NCI-H524 (cell line): ENCODE data around the gene CD276.

ENCODE experiments used
- DNase-seq, 2 experiments: peaks; one replicate each; lab custom pipeline; 2025; lab: John Stamatoyannopoulos, UW

Gene CD276

DNA sequence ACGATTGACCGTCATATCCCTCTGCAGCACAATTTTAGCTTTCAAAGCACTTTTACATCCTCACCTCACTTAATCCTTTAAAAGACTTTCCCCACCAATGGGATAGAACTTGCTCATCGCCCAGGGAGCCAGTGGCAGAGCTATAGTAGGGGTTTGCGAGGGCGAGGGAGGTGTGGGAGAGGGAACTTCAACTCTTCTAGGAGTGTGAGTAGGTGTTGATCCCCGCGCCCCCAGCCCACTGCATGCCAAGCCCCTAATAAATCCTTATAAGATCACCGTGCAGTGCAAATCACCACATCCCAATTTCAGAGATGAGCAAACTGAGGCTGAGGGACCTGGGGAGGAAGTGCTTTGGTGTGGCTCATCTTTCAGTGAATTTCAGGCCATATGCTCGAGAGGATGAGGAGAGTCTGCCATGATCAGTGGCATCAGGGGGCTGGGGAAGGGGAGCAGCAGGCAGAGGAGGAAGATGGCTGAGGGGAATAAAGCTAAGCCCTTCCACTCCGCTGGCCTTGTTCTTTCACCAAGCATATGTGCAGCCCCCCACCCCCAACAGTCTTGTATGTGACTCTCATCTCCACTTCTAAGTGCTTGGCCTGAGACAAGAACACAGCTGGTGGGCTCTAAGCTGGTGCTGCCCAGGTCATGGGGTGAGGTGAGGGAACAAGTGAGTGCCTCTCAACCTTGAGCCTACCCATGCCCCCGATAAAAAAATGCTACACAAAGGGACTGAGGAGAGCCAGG, 63.8 kb downstream of the CD276 start:
- peak; percentile 74 to 83 for DNase-seq

DNA sequence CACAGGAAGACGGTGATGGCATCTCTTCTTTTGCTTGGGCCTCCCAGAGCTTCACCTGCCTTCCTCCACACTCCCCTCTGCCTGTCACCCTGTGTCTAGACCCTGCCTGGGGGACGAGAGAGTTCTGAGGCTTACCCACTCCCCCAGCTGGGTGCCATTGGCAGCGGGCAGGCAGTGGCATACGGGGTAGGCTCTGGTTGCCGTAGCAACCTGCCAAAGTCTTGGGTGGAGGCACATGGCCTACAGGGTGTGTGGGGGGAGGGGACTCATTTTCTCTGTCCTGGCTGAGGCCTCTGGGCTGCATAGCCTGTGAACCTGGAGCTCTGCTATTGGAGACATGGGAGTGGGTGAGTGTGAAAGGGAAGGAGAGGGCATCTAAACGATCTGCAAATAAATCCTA, 64.5 kb downstream of the CD276 start:
- peak; percentile 85 to 89 for DNase-seq

DNA sequence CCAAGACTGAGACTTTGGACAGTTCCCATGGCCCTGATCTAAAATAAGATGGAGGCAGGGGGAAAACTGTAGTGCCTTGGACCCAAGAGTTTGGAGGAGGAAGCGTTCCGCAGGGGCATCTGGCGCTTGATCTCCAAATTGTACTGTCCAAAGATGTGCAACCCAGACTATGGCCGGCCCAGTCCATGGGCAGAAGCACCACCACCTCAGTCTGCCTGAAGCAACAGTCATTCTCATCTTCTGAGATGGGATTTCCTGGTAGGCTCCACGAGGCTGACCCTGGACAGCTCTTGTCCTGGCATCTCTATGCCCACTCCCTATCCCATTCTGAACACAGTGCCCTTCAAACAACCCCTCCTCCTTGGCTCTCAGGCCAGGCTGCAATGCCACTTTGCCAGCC, 65.3 kb downstream of the CD276 start:
- no peak for DNase-seq

DNA sequence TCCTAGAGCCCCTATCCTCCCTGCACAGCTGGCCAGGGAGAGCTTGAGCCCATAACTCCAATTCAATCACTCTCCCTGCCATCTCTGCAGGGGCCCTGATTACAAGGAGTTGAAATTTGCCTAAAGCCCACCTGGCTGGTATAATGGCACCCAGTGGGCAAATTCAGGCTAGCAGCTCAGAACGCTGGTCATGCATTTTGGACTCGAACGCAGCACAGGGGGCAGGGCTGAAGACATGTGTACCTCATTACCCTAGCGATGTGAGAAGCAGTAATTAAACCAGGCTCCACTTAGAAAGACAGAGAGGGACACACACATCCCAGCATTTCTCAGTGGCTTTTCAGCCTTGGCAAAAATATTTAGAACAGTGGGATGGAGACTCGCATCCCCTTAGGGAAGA, 65.8 kb downstream of the CD276 start:
- DNase-seq, result no peak

GRCh38 chr15:73750438-73750837, 66.3 kb downstream of the CD276 start:
- DNase-seq, result peak; percentile 49 to 59

GRCh38 chr15:73750951-73751350, 66.8 kb downstream of the CD276 start:
- no peak for DNase-seq

DNA sequence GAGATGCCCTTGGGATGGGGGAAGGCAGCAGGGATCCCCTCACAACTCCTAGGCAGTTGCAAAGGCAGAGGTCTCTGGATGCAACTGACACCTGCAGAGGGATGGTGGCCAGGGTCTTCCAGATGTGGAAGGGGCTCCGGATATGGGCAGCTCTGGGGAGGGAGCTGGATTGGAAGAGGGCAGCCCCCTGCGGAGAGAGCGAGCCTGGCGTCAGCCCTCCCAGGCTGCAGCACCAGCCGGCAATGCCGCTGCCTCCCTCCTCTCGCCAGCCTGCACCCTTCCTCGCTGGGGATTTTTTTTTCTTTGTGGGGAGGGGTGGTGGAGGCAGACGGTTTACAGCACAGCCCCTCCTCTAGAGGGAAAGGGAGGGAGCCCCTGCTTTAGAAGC, 67.3 kb downstream of the CD276 start:
- peak; percentile 42 to 72 for DNase-seq

DNA sequence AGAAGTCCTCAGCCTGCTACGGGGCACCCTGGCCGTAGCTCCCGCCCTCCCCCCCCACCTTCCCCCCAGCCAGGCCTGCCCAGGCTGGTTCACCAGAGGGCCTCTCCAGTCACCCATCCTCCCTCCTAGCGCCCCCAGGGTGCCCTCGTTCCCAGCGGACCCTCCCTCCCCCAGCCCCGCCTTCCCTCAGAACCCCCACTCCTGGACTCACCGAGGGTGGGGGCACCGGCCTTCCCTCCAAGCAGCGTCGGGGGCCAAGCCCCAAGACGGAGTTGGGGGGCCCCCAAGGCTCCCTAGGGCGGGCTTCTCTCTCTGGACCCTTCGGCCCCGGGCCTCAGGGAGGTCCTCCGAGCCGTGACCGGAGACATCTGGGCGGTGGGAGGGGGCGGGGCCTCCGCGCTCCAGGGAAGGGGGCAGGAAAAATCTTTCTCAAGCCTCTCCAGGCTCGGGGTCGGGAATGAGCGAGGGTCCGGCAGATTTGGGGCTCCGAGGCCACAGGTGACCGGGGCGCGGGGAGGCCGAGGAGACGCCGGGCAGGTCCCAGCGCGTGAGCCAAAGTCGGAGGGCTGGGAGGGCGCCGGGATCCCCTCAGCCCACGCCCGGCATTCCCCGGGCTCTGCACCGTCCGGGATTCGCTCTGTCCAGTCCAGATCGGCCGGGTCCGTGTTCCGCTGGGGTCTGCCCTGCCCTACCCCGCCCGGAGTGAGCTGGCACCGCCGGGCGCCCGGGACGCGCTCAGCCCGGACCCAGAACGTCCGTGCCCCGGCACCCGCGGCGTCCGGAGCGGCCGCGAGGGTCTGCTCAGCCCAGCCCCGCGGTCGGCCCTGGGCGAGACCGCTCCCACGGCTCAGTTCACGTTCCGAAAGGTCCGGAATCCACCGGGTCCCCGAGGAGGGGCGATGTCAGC, 68.0 kb downstream of the CD276 start:
- peak in 1 of 2 experiments; percentile 50 for DNase-seq

DNA sequence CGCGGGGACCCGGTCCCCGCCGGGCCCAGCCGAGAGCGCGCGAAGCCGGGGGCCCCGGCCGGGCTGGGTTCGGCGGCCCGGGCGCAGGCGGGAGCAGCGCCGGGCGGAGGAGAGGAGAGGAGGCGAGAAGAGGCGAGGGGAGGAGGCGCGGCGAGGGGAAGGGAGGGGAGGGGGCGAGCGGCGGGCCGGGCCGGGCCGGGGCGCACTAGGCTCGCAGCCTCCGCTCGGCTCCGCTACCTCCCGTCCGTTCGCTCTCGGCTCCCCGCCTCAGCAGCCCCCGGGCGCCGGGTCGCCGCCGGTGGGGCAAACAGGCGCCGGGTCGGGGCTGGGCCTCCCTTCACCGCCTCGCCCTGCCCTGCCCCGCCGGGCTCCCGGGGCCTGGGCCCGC, 68.6 kb downstream of the CD276 start:
- peak in 1 of 2 experiments; percentile 26 for DNase-seq

DNA sequence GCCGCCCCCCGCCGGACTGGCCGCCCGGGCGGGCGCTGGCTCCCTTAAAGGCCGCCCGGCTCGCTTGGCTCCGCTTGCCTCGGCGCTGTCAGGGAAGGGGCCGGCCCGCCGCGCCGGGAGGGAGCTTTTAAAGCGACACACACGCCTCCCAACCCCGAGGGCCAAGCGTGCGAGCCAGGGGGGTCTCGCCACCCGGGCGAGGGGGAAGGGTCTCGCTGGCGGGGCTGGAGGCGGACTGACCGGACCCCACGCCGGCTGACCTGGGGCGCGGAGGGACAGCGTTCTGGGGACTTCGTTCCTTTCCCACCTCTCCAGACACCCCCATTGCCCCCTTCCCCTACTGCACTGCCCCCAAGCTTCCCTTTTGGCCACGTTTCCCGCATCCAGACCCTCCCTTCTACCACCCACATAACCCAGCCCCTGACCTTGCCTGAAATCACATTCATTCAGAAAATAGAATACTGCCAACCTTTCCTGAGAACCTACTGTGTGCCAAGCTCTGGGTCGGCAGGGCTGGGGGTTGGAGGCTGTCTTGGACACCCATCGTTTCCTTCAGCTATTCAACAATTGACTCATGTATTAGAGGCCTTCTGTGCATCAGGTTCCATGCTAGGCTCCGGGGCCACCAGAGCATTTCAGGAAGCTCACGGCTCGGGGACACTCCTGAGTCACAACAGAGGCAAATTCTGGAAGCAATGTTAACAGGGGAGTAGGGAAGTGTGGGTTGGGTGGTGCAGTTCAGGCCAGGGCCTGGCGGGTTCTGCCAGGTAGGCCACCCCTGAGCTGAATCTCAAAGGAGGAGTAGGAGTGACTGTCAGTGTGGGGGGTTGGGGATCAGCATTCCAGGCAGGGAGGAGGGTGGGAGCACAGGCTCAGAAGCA, 69.3 kb downstream of the CD276 start, which contains the start of gene INSYN1:
TSS of gene INSYN1 (minus strand) at position 102 of the 881 bp plus-strand sequence. CDS start 2,221 bp downstream, outside the sequence.
- DNase-seq, result peak in 1 of 2 experiments; percentile 35

DNA sequence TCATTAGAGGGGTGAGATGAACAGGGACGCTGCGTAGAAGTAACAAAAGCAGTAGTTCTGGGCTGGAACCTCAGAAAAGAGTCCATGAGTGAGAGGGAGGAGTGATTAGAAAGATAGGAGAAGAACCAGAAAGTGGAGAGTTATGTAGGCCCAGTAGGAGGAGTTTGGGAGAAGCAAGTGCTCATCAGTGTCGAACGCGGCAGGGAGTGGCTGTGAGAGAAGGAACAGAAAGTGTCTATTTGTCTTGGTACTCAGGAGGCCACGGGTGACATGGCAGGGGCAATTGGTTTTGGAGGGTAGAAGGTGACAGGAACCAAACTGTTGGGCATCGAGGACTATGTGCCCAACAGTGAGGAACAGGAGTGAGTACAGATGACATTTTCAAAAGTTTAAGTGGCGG, 70.3 kb downstream of the CD276 start:
- DNase-seq, result no peak

GRCh38 chr15:73755481-73755880, 71.3 kb downstream of the CD276 start:
- no peak for DNase-seq

DNA sequence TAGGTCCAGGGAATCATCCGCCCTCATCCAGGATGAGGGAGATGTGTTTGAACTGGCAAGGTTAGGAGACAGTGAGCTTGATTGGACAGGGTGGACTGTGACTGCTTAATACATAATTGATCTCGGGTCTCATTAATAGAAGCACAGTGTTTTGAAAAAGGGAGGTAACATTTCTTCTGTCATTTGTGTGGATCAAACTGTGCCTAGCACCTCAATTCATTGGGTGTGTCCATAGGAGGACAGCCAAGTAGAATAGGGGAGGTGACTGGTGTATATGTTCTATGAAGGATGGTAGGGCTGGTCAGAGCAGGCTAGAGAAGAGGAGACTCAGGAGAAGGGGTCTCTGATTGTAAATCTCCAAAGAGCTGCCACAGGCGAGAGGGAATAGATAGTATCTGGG, 71.8 kb downstream of the CD276 start:
- DNase-seq, result no peak

GRCh38 chr15:73756390-73756789, 72.2 kb downstream of the CD276 start:
- DNase-seq, result no peak

- no peak for DNase-seq
Observed at GRCh38 chr15:73756947-73757513, 72.8 kb downstream of the CD276 start.

- no peak for DNase-seq
Observed at GRCh38 chr15:73757571-73757970, 73.4 kb downstream of the CD276 start.

GRCh38 chr15:73758461-73758860, 74.3 kb downstream of the CD276 start:
- DNase-seq, result no peak

DNA sequence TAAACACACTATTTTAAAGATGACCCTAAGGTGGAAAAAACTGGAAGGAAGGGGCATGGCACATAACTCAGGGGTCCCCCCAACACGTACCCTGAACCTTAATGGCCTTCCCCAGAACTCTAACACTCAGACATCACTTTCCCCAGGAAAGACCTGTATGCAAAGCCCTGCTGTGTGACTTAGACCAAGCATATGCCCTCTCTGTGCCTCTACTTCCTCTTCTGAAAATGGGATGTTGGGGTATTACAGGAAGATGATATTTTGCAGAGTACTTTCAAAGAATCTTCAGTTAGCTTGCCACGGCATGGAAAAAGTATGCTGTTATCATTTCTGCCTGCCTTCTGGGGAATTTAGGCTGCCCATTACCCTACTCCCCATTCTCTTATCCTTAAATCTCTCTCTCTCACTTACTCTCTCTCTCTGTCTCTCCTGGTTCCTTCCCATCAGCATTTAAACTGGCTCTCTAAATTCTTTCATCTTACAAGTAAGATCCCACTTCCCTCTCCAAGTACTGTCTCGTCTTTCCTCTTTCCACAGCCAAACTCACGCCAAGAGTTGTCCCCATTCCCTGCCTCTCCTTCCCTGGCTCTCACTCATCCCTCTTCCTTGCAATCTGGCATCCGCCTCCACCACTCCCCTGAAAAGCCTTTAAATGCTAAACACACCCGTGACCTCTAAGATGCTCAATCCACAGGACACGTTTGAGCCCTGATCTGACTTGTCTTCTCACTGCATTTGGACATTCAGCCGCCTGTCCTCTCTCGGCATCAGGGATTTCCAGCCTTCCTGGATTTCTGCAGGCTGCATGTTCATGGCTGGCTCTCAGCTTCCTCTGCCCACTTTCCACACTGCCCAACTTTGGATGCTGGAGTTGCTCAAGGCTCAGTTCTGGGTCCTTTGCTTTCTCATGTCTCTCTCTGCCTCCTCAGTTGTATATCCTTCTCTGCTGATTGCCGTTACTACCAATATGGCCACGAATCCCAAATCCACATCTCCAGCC, 76.4 kb downstream of the CD276 start:
- no peak for DNase-seq

GRCh38 chr15:73763931-73764330, 79.7 kb downstream of the CD276 start:
- no peak for DNase-seq
